Activated CD8-positive, alpha-beta memory T cell treated with anti-CD3 and anti-CD28 coated beads, Interleukin-2, amount 50 U/mL, for 1 hour (primary cell): Measurements from ENCODE around the gene RHEX.
"Not testable (repeated sequence)": the region's sequence is repeated elsewhere in the genome, so short reads cannot be mapped to it uniquely, and the experiment has no call there.

Experiments used
- DNase-seq: peaks from one replicate; pipeline ENCODE4 v3.0.0-alpha.2; 2020; ENCODE audit errors: extremely low read depth

Gene RHEX, protein sequence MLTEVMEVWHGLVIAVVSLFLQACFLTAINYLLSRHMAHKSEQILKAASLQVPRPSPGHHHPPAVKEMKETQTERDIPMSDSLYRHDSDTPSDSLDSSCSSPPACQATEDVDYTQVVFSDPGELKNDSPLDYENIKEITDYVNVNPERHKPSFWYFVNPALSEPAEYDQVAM

DNA sequence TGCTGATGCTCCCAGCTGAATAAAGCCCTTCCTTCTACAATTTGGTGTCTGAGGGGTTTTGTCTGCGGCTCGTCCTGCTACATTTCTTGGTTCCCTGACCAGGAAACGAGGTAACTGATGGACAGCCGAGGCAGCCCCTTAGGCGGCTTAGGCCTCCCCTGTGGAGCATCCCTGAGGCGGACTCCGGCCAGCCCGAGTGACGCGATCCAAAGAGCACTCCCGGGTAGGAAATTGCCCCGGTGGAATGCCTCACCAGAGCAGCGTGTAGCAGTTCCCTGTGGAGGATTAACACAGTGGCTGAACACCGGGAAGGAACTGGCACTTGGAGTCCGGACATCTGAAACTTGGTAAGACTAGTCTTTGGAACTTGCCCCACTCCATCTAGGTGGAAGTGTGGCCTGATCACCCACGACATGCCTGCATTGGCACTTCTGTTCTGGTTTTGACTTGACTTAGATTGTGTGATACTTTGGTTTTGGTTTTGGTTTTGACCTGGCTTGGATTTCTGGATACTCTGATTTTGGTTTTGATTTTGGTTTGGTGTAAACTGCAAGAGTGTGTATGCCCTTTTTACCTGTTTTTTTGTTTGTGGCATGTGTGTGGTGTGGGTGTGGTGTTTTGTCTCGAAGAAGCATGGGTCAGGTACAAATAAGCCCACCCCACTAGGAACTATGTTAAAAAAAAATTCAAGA, at the start of gene RHEX:
TSS of gene RHEX (plus strand) at position 255 of the 692 bp plus-strand sequence. CDS start 44,656 bp downstream, outside the sequence.
- not testable (repeated sequence) for DNase-seq

DNA sequence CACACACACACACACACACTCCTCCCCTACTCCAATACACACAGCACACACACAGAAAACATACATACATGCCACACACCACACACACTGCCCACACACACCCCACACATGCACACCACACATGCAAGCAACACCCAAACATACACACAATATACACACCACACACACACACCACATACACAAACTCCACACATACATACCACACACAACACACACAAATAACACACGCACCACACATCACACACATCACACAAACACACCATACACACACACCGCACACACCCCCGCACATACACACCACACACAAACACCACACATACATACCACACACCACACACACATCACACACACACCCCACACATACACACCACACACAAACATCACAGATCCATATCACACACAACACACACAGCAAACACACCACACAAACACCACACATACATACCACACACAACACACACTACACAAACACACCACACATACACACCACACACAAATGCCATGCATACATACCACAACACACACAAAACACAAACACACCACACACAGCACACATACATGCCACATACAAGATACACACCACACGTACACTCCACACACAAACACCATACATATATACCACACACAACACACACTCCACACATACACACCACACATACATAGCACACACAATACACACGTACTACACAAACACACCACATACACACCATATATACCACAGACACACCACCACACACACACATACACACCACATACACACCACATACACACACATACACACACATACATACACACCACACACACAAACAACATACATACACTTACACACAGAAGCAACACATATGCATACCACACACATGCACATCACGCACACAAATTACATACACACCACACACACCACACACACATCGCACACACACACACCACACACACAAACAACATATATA, 48.8 kb upstream of the RHEX start:
- no peak for DNase-seq

DNA sequence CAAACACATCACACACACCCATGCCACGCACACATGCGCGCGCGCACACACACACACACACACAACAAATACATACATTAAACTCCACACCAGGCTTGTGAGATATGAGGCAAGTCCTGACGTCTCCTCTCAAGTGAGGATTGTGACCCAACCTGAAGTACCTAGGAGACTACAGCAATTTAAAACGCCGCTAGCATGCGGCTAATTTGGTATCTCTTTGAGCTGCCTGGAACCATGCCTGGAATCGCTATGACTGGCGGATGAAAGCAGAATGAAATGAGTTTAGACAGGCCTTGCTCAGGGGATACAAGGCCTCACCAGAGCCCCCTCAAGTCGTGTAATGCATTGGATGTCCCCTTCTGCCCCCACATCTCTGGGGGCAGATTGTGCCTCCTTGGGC, 48.1 kb upstream of the RHEX start:
- no peak for DNase-seq

DNA sequence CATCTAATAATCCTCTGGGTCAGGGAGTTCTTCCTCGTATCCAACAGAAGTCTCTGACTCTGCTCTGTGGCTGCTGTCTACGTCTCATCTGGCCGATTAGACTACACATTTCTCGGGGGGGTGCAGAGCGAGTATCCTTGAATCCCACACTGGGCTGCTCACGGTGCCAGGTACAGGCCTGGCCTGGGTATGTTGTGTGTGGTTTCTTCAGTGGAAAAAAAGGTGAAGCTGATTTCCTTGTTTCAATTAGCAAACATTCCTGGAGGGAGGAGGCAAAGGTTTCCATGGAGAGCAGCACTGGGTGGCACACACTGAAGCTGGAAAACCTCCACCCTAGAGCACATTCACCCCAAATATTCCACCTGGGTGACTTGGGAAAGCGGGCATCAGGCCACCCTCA, 47.7 kb upstream of the RHEX start:
- no peak for DNase-seq

DNA sequence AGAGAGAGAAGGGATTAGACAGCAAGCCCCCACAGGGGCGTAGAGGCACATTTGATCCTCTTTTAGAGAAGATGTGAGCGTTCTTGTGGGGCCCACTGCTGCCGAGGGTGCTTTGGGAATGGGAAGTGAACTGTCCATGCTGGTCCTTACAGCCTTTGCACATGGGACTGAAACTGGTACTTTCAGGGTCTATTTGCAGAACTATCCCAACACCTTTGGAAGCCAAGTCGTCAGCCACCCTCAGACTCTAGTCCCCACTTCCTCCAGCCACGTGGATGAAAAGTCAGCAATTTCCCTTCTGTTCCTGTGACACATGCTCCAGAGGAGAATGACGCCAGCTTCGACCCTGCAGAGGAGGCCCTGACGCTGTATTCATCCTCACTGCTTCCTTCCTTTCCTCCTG, 47.2 kb upstream of the RHEX start:
- no peak for DNase-seq

DNA sequence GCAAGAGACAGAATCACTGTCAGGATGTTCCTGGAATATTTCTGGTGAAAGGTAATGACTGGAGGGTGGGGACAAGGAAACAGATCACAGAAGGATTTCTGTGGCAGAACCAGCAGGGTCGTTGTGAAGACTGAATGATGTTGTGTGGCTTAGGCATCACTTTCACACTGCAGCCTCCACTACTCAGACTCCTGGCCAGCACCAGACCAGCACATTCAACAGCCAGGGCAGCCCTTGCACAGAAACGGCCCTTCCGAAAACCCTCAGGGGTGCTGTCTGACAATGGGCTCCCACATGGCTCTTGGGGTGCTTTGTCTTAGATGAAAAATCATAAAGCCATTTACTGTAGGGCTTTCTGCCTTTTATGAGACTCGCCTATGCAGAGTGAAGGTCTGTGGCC, 46.0 kb upstream of the RHEX start:
- no peak for DNase-seq

DNA sequence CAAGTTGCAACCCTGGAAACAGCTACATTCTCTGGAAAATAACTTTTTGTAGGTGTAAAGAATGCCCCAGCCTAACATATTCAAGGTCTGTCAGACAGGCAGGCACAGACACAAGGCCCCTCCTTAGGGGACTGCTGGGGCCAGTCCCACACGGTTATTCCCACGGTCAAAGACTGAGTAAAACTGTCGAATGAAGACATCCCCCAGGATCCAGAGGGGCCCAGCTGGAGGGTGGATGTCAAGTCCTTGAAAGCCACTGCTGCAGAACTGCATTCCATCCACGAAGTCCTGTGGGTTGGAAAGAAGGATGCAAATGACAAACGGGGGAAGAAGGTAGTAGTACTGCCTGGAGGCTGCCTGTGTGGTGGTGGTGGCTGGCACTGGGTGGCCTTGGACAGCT, 42.9 kb upstream of the RHEX start:
- DNase-seq: no peak

DNA sequence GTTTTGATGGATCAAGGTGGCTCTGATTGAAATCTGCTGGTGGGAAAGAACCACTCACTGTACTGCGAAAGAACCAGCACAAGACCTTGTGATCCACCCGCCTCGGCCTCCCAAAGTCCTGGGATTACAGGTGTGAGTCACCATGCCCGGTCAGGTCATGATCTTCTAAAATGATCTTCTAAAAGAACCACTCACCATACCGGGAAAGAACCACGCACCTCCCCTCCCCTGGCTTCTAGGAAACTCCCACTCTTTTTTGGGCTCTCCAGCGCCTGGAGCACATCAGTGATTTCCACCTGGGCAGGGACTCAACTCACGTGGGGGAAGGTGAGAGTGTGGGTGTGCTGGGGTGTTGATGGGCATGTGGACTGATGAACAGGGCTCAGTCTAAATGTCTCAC, 41.9 kb upstream of the RHEX start:
- DNase-seq: no peak

DNA sequence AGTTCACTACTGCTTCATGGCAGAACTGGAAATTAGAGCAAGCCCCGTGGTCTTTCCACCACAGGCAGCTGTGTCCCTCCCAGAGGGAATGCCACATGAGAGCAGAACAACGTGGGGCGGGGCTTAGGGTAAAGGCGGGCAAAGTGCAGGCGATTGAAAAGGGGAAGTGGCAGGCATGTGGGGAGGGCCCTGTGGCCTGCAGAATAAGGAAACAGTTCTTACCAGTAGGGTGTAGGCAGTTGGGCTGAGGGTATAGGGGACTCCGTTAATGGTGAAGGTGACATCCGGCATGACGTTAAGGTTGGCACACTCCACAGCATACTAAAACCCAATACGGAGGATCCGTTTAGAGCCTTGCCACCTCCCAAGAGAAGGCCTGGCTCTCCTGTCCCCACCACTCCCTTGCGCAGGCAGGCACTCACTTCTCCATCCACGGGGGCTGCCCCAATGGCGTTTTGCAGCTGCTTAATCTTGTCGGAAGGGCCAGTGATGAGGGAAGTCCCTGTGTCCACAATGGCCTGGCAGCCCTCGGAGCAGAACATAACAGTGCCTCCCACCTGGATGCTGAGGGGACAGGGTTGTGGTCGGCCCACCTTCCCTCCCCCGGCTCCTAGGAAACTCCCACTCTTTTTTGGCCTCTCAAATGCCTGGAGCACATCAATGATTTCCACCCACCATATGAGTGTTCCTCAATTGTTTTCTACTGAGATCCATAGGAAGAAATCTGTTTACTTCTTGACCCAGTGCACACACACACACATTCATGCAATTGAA, 40.7 kb upstream of the RHEX start:
- no peak for DNase-seq

DNA sequence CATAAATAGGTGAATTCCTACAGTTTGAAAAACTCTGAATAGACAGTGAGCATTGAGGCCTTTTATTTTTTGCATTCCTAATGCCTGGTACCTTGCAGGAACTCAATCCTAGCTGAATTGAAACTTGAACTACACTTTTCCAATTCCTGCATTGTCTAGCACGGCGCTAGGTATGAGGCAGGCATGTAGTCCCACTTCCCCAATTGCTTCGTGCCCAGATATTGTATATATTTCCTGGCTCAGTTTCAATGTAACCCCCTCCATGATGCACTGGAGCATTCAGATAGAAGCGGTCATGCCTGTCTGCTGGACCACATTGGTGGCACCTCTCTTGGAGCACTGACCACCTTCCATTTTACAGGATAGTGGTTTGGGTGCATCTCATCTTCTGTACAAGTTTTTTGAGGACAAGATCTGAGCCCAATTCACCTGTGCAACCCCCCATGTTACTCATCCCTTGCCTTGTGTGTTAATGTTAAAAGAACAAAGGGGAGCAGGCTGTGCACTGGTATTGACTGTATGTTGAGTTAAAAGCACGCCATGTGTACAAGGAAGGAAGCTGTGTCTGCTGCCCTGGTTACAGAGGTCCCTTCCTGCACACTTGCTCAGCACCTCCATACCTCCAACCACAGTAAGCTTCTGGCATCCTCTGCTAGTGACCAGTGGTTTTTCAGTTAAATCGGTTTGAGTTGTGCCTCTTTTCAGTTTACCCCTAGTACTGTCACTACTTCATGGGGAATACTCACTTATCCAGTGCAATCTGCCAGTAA, 39.8 kb upstream of the RHEX start:
- no peak for DNase-seq

DNA sequence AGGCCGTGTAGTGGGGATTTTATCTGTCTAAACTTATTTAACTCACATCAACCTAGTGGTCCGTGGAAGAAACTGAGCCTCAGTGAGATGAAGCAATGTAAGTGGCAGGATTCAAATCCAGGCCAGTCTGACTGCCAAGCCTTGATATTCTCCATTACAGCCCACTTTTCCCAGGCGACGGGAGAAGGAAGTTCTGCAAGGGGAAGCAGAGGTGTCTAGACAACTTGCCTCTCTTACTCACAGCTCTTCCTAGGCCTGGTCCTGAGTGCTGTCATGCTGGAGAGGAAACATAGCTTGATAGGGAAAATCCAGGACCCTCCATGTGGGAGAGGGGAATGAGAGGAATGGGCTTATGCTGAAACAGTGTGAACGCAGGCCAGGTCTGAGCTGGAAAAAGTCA, 38.4 kb upstream of the RHEX start:
- no peak for DNase-seq

DNA sequence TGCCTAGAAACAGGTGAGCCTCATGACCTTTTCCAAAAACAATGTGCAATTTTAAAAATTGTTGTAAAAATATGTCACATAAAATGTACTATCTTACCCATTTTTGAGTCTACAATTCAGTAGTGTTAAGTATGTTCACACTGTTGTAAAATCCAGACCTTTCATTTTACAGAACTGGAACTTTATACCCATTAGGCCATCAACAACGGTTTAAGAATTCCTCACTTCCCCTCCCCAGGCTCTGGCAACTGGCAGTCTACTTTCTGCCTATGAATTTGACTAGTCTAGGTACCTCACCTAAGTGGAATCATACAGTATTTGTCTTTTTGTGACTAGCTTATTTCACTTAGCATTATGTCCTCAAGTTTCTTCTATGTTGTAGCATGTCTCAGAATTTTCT, 37.9 kb upstream of the RHEX start:
- DNase-seq: no peak

DNA sequence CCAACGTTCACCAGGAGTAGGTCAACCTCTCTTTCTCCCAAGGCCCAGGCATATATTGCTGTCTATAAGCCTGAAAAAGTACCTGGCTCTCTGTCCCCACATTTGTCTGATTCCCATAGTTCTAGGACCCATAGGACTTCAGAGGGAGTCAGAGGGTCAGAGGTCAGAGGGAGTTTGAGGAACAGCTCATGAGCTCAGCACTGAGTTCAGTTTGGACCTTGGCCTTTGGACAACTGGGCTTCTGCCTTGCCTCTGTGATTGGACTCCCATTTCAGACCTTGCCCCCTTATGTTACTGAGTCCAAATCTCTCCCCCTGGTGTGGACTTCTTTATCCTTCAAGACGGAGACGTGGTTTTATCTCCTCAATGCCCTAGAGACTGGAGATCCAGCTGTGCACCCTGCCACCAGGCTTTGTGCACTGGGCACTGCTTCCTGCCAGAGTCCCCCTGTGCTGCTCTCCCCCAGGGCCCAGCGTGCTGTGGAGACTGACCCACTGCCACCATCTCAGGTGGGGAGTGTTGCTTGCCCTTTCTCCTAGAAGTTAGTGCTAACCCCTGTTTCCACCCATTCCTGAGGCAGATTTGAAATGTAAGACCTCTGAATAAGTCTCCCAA, 32.5 kb upstream of the RHEX start:
- DNase-seq: no peak

DNA sequence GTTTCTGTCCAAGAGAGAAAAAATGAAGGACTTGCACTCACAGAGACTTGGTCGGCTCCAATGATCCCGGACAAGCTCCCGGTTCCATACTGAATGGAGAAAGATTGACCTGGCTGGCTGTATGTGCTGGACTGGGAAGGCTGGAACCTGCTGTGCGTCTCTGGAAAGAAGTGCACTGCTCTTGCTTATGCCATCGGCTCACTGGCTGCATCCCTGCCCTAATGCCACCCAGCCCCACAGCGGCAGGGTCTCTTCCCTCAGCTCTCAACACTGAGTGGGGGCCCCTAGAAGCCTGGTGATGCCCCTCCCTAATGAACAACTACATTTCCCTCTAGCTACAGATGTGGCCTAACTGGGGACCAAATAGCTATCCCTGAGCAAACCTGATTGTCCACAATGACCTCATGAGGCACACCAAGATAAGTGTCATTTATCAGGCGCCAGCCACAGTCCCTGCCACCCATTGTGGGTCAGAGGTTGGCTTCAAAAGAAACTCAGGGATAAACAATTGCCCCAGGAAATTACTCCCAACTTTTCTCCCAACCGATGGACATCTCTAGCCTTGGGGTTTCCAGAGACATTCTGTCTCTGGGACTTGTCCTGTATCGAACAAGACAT, 31.9 kb upstream of the RHEX start:
- DNase-seq: no peak

DNA sequence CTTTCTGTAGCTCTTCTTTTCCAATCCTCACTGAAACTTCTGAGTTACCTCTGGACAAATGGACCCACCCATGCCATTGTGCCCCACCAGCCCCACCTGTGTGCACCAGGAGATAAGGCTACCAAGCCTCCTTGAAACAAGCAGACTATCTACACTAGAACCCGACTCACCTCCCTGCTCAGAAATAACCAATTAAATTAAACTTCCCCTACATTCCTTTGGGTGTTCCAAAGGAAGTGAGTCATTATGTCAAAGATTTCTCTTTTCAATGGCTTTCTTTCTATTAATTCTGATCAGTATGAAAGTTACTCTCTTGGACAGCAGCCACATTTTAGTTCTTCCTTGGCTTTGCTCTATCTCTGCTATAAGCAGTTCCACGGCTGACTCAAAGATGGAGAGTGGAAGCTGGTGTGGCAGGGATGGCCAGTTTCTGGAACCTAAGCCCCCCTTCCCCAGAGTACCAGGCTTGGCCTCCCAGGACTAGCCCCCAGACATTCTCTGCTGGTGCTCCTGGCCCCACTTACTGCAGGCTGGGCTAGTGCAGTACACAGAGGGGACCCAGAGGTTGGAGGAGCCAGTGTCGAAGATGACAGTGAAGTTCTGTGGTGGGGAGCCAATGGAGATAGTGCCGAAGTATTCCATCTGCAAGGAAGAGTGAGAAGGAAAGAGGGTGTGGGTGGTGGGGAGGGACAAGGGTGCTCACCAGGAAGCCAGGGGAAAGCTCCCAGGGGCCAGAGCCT, 31.2 kb upstream of the RHEX start:
- no peak for DNase-seq

DNA sequence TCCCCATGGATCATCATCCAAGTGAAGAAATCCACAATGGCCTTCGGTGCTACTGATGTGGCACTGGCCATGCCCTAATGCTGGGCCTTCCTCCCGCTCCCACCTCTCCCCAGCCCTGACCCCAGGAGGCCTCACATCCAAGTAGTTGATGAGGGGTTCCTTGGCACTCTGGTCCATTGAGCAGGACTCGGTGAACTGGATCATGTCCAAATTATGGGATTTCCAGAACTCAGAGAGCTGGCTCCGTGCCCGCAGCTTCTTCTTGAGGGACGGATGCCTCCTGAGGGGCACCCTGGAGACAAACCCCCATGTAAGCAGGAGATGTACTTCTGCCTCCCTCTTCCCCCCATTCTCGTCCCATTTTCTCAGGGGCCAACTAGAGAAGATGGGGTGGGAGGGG, 30.2 kb upstream of the RHEX start:
- no peak for DNase-seq

DNA sequence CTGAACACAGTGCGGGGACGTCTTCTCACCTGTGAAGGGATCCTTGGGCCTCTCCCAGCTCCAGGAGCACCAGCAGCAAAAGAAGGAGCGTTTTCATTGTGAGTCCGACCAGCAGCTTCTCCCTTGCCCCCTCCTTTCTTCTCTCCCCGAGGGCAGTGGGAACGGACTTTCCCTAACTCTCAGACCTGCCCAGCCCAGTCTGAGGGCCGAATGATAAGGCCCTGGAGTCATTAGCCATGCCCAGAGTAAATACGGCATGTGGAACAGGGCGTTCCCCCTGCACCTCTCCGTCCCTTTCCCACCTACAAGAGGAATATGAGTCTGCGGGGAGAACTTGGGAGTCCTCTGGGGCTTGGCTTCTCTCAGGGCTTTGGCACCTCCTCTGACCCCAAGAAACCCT, 29.3 kb upstream of the RHEX start, which contains the start of gene CTSE:
TSS of gene CTSE (minus strand) at position 201 of the 400 bp plus-strand sequence. CDS start at position 97, 104 bp downstream.
- DNase-seq: no peak

DNA sequence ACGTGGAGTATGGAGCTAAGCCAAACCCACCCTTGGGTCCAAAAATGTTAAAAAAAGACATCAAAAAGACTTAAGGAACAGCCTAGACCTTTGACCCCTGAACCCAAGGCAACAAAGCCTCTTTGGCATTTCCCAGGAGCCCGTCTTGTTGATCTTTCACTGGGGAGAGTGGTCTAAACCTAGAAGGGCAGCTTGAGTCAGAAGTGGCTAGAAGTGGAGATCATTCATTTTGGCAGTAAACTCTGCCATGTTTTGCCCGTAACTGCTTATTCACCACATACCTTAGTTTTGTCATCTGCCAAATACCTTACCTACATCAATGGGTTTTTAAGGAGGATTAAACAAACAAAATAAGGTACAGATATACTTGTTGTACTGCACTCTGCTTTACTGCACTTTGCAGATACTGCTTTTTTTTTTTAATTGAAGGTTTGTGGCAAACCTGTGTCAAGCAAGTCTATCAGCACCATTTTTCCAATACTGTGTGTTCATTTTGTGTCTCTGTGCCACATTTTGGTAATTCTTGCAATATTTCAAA, 27.6 kb upstream of the RHEX start:
- no peak for DNase-seq

DNA sequence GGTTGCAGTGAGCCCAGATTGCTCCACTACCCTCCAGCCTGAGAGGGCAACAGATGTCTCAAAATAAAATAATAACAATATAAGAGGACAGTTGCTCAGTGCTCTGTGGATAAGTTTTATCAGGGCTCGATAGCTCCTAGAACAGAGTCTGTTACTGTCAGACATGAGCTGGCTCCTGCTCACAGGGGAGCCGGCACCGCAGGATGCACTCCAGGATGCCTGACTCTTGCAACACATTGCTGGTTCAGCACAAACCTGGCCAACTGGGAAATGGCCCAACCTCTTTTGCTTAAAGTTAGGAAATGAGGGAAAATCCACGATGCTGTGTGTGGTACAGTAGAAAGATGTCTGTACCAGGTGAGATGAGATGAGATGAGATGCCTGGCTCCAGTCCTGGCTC, 23.5 kb upstream of the RHEX start:
- DNase-seq: no peak
